ENCODE results near the gene PPA1.

PPA1 gene

GRCh38 chr10:70233109-70233938, at the start of gene PPA1:
TSS of gene PPA1 (minus strand) at chr10:70233429. CDS start at chr10:70233327, 102 bp downstream.
- no peak for TF ChIP-seq CTCF (IDR thresholded peaks at IDR 0.05; ENCODE audit: extremely low read depth, insufficient read depth, missing control alignments)
- in situ Hi-C loops (cut with MboI; ENCODE audit: low pct_unique_long_range_greater_than_20kb, low sequenced_read_pairs, unreplicated experiment): no loop called here
- DNase-seq (ENCODE audit: low spot score): peak; percentile 100

DNA sequence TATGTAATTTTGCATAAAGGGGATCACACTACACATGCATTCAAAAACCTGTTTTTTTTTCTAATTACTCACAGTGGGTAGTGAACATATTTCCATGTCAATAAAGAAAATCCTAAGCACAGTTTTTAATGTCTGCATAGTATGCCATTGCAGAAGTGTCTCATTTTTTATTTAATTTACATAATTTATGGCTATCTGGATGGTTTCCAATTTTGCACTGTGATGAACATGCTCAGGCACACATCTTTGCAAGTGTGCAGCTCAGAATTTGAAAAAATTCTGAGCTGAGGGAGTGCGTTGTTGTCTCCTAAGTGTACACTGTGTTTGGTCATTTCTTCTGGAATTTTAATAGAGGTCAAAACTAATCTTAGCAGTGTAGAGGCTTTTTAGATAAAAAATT, 48.4 kb upstream of the PPA1 start:
- no peak for TF ChIP-seq CTCF (IDR thresholded peaks at IDR 0.05; ENCODE audit: extremely low read depth, insufficient read depth, missing control alignments)
- no peak for DNase-seq (ENCODE audit: low spot score)
- in situ Hi-C loops (cut with MboI; ENCODE audit: low pct_unique_long_range_greater_than_20kb, low sequenced_read_pairs, unreplicated experiment): no loop called here

DNA sequence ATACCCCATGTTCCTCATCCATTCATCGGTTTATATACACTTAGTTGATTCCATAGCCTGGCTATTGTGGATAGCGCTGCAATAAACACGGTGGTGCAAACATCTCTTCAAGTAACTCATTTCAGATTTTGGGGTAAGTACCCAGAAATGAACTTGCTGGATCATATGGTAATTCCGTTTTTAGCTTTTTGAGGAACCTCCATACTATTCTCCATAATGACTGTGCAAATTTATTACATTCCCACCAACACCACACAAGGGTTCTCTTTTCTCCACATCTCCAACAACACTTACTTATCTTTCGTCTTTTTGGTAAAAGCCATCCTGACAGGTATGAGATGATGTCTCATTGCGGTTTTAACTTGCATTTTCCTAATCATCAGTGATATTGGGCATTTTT, 46.9 kb upstream of the PPA1 start:
- in situ Hi-C loops (cut with MboI; ENCODE audit: low pct_unique_long_range_greater_than_20kb, low sequenced_read_pairs, unreplicated experiment): no loop called here
- no peak for TF ChIP-seq CTCF (IDR thresholded peaks at IDR 0.05; ENCODE audit: extremely low read depth, insufficient read depth, missing control alignments)

GRCh38 chr10:70277396-70278030, 44.3 kb upstream of the PPA1 start:
- DNase-seq (ENCODE audit: low spot score): no peak
- TF ChIP-seq CTCF (IDR thresholded peaks at IDR 0.05; ENCODE audit: extremely low read depth, insufficient read depth, missing control alignments): no peak
- in situ Hi-C loops (cut with MboI; ENCODE audit: low pct_unique_long_range_greater_than_20kb, low sequenced_read_pairs, unreplicated experiment): no loop called here

More for the DNA sequence above, 46.9 kb upstream of the PPA1 start:
- DNase-seq (ENCODE audit: low spot score): no peak

GRCh38 chr10:70274643-70275042, 41.4 kb upstream of the PPA1 start:
- DNase-seq (ENCODE audit: low spot score): no peak
- TF ChIP-seq CTCF (IDR thresholded peaks at IDR 0.05; ENCODE audit: extremely low read depth, insufficient read depth, missing control alignments): no peak
- in situ Hi-C loops (cut with MboI; ENCODE audit: low pct_unique_long_range_greater_than_20kb, low sequenced_read_pairs, unreplicated experiment): loop anchor here (5.0 kb wide), 1 partner anchor 88 kb away; no protein-coding TSS in a partner anchor

DNA sequence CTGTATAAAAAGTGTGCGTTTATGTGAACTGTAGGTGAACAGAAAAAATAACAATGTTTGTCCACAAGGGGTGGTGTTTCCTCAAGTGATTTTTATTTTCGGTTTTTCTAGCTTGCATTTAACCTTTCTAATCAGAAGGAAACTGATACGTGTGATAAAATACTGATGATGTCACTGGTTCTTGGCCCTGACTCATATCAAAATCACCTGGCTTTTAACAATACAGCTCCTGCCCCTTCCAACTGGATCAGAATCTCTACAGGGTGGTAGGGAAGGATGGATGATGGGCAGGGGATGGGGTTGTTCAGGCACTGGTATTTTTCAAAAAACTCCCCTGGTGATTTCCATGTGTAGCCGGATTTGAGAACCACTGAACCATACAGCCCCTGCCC, 39.7 kb upstream of the PPA1 start:
- in situ Hi-C loops (cut with MboI; ENCODE audit: low pct_unique_long_range_greater_than_20kb, low sequenced_read_pairs, unreplicated experiment): loop anchor here (5.0 kb wide), 1 partner anchor 89 kb away; no protein-coding TSS in a partner anchor

More for the DNA sequence above, 39.7 kb upstream of the PPA1 start:
- DNase-seq (ENCODE audit: low spot score): peak; percentile 77
- TF ChIP-seq CTCF (IDR thresholded peaks at IDR 0.05; ENCODE audit: extremely low read depth, insufficient read depth, missing control alignments): peak; percentile 52

Data from GM13977 (cell line).